RPMI8226 (cell line): ENCODE data around the gene FIGNL2.
A peak's percentile ranks its signal among the peaks of the same experiment; 100 is the strongest.
"Not testable (repeated sequence)": the region's sequence is repeated elsewhere in the genome, so short reads cannot be mapped to it uniquely, and the experiment has no call there.

ENCODE experiments used
- DNase-seq: peaks from one replicate; pipeline ENCODE4 v3.0.0-alpha.2; 2015

FIGNL2 gene, protein sequence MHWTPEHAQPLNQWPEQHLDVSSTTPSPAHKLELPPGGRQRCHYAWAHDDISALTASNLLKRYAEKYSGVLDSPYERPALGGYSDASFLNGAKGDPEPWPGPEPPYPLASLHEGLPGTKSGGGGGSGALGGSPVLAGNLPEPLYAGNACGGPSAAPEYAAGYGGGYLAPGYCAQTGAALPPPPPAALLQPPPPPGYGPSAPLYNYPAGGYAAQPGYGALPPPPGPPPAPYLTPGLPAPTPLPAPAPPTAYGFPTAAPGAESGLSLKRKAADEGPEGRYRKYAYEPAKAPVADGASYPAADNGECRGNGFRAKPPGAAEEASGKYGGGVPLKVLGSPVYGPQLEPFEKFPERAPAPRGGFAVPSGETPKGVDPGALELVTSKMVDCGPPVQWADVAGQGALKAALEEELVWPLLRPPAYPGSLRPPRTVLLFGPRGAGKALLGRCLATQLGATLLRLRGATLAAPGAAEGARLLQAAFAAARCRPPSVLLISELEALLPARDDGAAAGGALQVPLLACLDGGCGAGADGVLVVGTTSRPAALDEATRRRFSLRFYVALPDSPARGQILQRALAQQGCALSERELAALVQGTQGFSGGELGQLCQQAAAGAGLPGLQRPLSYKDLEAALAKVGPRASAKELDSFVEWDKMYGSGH

DNA sequence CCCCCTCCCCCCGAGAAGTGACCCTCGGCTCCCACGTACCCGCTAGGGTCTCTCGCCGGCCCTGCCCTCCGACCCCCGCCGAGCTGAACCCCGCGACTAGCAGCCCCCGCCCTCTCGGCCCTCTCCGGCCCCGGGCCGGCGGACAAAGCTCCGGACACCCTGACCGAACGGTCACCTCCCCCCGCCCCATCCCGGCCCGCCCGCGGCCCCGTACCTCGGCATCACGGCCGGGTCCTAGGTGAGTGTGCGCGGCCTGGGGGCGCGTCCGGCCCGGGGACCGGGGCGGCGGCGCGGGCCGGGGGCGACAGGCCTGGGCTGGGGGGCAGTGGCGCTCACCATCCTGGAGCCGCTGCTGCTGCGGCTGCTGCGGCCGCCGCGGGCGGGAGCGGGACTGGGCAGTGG lies at the start of gene FIGNL2:
Gene FIGNL2, minus strand, starts transcription at position 393 of the 402 bp plus-strand sequence. CDS start 26,305 bp downstream, outside the sequence.
- no peak for DNase-seq

DNA sequence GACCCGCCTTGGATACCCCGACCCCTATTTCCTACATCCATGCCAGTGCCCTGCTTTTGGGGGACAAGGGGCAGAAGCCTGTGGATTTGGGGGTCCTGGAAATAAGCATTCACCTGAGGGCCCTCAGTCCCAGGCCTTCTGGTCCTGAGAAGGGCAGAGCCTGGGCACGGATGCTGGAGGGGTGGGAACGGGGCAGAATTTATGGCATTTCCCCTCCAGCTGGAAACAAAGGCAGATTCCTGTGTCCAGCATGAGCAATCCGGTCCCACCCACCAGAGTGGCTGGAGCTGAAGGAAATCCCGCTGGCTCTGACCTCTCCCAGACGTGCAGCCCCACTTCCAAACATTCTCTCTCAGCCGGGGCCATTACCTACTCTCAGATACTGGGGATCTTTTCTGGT lies 48.7 kb upstream of the FIGNL2 start:
- DNase-seq, result no peak

DNA sequence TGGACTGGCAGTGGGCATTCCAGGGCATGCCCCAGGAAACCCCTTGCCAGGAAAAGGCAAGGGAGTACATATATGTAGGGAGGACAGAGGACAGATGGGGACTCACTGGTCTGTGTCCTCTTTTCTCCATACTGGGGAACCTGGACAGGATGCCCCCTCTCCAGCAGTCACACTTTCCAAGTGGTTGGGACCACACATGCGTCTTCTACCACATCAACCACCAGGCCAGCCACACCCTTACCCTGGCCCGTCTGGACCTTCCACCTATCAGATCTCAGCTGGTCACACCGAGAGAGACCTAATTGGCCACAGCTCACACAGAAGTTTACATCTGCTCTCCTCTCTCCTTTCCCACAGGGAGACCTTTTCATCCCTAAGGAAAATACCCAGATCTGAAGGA lies 47.7 kb upstream of the FIGNL2 start:
- DNase-seq, result no peak

DNA sequence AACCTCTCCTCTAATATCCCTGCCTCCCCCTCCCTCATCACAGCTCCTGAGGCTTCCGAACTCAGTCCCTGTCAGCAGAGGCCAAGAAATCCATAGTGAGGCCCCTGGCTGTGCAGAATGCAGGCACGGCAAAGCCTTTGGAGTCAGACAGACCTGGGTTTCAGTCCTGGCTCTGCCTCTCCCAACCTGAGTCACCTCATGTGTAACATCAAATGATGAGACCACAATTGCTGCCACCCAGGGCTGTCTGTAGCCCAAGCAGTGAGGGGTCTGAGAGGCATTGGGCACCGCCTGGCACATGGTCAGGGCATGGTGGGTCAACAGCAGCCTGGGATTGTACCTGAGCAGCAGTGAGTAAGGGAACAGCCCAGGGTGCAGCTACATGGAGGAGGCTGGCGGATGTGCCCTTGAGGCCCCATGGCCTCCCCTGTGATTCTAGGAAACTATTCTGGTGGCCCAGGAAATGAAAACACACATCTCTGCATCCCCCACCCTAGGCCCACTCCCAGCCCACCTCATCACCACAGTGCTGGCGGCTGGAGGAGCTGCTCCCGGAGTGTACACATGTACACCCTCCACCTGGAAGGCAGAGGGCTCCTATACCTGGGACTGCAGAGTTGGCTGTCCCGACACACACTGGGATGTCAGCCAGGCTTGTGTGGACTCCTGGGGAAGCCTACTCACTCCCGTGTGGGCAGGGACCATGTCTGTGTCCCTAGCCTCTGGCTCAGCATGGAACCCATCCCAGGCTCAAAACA lies 47.0 kb upstream of the FIGNL2 start:
- DNase-seq, result no peak

DNA sequence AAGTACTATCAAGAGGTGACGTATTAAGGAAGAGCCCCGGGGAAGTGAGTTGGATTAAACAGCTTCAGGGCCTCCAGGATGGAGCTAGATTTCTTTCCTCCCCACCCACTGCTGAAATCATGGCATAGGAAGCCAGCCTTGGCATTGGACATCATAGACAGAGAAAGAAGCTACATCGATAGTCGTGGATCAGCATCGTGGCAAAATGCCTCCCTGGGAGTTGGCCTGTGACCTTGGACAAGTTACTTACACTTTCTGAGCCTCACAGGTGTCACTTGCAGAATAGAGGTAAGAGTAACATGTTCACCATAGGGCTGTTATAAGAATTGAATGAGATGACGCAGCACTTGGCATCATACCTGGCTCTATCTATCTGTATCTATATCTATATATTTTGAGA lies 45.3 kb upstream of the FIGNL2 start:
- no peak for DNase-seq

DNA sequence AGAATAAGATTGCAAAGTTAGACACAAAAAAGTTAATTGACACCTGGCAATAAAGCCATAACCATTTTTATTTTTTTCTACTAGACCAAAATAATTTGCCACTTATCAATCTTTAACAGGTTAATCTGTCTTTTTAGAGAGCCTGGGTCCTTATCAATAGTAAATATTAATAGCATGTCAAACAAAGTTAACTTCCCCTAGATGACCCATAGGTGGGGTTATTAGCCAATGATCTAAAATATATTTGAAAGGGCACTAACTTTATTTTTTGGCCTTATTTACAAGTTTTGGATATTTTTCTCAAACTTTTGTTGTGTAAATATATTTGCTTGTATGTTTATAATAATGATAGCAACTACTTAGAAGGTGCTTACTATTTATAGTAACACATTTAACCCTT lies 43.3 kb upstream of the FIGNL2 start:
- no peak for DNase-seq

DNA sequence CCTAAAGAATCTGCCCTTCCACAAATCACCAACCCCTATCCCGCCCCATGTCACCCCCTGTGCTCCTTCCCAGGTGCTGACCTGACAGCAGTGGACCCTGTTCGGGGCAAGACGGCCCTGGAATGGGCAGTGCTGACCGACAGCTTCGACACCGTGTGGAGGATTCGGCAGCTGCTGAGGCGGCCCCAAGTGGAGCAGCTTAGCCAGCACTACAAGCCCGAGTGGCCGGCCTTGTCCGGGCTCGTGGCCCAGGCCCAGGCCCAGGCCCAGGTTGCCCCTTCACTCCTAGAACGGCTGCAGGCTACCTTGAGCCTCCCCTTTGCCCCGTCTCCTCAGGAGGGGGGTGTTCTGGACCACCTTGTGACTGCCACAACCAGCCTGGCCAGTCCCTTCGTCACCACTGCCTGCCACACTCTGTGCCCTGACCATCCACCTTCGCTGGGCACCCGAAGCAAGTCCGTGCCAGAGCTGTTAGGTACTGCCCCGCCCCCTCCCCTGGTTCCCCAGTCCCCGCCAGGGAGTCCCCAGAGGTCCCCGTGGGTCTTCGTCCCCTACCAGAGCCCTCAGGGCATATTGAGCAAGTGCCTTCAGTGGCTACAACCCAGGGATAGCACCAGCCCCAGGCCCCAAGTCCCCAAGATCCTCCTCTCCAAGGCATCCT lies 42.1 kb upstream of the FIGNL2 start:
- DNase-seq, result no peak

DNA sequence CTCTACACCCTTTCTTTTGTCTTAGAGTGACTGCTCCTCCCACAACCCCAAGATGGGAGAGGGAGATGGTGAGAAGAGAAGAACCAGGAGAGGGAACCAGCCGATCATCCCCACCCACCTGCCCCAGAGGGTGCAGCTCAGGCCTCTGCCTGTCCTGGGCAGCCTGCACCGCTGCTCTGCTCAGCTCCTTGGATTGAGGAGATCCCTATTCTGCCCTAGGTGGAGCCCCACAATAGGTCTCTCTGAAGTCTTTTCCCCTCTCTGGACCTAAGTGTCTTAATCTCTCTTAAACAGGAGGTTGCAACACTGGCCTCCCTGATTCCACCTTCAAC lies 41.6 kb upstream of the FIGNL2 start:
- DNase-seq, result no peak

DNA sequence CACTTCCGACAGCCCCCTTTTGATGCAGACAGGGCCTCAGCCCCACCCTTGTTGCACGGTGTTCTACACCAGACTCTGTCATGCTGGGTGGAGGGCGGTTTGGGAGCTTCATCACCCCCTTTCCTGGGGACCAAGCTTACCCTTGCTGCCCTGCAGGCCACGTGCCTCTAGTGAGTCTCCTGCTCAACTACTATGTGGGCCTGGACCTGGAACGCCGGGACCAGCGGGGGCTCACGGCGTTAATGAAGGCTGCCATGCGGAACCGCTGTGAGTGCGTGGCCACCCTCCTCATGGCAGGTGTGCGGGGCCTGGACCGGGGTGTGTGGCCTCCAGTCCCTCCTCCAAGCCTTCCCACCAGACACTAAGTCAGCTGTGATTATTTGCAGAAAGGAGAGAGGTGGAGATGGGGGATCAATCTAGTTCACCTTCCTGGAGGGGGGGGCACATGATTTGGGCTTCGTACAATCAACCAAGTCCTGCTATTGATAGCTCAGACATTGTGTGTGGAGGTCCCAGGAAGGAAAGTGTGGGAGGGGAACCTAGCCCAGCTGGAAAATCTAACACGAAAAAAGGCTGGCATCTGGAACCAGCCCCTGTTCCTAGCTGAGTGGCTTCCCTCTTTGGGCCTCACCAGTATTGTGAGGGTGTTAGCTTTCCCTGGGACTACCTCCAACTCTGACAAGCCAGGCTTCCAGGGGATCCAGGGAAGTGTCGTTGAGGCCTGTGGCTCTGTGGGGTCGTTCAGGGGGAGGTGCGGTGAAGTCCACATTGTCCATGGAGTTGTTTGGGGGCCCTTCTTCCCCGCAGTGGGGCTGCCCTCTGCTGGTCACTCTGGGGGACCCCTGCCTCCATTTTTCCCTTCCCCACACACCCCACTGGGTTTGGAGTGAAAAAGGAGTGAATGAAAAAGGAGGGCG lies 41.0 kb upstream of the FIGNL2 start:
- DNase-seq, result no peak

DNA sequence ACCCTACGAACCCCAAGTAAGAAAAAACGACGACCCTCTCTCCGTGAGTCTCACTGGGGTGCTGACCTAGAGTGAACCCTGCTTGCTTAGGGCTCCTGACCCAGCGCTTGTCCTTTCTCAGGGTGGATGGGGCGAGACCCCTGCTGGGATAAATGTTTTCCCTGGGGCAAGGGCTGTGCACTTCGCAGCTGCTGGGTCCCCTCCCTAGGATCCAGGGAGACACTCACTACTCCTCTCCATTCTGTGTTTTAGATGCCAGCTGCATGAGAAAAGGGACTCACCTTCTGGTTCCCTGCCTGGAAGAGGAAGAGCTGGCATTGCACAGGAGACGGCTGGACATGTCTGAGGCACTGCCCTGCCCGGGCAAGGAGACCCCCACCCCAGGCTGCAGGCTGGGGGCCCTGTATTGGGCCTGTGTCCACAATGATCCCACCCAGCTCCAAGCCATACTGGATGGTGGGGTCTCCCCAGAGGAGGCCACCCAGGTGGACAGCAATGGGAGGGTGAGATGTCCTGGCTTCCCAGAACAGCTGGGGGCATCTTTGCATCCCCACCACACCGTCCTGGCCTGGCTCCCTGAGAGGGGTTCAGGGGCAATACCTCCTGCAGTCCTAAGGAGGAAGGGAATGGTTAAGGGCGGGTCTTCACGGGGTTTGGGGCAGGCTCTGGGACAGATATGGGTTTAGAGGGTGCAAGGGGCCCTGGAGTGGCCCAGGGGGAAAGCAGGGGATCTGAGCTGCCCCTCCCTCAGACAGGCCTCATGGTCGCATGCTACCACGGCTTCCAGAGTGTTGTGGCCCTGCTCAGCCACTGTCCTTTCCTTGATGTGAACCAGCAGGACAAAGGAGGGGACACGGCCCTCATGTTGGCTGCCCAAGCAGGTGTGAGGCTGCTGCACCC lies 40.0 kb upstream of the FIGNL2 start:
- no peak for DNase-seq

DNA sequence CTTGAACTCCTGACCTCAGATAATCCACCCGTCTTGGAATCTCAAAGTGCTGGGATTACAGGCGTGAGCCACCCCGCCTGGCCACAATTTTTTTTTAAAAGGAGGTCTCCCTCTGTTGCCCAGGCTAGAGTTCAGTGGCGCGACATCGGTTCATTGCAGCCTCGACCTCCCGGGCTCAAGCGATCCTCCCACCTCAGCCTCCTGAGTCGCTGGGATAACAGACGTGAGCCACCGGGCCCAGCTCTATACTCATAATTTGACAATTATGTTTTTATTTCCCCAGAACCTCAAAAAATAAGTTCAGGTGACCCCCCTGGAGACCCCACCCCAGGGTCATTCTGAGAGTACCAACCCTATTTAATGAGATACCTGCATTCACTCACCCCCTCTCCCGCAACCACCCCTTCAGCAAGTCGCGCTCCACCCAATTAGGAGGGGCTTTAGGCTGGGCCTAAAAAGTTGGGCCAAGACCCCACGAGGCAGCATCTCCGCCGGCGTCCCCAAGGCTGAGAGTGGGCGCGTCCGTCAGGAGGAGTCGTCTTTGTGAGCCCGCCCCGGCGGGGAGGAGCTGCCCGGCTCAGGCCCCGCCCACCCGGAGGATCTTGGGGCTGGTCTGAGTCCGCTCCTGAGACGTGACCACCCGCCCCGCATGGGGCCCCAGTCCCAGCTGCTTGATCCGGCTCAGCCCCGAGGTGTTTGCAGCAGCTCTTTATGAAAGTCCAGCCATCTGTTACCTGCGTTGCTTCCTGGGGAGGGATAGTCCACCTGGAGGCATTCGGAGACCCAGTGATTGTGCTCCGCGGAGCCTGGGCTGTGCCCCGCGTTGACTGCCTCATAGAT lies 39.2 kb upstream of the FIGNL2 start, which contains the start of gene ANKRD33:
Gene ANKRD33, plus strand, starts transcription at position 628 of the 840 bp plus-strand sequence. Its CDS starts 84 bp downstream, at position 712.
- DNase-seq, result no peak

DNA sequence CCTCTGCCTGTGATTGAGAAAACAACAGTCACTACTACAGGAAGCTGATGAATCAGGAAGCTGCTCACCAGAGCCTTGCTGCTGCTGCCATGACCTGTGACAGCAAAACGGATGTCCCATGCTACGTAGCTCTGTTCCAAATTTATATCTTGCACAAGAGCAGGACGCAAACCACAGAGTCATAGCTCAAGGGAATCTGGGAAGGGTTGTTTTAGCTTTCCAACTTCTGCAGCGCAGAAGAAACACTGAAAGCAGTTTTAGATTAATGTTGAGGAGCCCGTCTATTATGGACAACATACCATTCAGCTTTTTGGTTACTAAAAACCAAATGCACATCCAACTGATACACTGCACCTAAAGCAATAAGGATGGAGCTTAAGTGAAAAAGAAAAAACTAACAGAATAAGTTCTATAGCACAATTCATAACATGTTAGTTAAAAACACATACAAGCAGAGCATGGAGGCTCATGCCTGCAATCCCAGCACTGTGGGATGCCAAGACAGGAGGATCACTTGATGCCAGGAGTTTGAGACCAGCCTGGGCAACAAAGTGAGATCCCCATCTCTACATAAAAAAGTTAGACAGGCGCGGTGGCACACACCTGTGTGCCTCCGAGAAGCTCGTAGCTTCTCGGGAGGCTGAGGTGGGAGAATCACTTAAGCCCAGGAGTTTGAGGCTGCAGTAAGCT lies 37.6 kb upstream of the FIGNL2 start:
- peak; percentile 62 for DNase-seq

DNA sequence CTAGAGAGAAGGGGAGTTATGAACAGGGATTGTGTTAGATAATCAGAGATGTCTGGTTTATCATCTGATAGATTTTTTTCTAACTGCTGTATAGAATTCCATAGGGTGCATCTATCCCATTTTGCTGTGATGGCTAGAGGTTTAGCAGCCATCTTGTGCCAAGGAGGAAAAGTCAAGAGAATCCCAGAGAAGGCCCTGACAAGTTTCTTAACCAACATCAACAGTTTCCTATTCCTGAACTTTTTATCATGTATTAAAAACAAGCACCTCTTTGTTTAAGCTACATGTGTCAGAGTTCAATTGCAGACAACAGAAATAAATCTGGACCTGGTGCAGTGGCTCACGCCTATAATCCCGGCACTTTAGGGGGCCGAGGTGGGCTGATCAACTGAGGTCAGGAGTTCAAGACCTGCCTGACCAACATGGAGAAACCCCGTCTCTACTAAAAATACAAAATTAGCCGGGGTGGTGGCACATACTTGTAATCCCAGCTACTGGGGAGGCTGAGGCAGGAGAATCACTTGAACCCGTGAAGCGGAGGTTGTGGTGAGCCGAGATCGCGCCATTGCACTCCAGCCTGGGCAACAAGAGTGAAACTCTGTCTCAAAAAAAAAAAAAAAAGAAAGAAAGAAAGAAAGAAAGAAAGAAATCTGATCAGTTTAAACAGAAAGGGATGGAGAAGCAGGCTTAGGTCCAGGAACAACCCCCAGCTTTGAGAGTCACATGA lies 36.9 kb upstream of the FIGNL2 start:
- not testable (repeated sequence) for DNase-seq

DNA sequence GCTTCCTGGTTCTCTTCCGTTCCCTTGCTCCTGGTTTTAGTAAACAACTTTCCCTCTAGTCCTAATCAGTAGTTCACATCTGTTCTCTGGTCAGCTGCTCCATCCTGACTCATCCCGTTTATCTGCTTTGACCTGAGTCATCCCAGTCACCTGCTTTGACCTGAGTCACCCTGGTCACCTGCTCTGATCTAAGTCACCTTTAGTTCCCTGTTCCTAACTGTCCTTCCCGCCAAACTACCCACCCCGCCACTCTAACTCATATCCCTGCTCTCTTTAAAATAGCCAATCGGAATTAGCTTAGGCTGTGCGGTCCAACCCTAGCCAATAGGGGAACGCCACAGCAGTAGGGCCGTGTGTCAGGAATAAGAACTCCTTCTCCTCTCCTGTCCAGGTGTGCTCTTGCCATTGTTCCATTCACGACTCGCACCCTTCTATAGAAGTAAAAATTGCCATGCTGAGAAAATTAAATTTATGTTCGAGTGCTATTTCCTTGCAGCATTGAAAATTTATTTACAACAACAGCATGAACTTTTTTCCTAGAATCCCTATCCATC lies 36.2 kb upstream of the FIGNL2 start:
- DNase-seq, result no peak

DNA sequence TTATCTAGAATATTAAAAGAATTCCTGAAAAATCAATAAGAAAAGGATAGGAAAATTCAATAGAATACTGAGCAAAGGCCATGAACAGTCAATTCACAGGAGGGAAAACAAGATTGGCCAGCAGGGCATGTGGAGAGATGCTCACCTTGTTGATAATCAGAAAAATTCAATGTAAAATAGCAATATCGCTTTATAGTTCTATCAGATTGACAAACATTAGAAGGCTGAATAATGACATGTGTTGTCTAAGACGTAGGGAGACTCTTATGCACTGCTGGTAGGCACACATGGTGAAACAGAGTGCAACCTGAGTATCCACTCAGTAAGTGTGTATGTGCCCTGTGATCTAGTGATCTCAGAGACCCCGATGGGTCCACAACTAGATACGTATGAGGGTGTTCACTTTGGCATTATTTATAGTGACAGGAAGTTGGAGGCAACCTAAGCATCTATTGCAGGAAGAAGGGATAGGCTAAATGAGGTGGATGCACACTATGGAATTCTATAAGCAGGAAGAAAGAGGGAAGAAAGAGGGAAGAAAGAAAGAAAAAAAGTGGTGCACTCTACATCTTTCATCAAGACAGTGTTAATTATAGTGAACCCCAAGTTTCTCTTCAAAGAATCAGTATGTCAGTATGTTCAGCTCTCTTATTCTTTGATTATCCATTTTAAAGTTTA lies 35.6 kb upstream of the FIGNL2 start:
- DNase-seq, result no peak

DNA sequence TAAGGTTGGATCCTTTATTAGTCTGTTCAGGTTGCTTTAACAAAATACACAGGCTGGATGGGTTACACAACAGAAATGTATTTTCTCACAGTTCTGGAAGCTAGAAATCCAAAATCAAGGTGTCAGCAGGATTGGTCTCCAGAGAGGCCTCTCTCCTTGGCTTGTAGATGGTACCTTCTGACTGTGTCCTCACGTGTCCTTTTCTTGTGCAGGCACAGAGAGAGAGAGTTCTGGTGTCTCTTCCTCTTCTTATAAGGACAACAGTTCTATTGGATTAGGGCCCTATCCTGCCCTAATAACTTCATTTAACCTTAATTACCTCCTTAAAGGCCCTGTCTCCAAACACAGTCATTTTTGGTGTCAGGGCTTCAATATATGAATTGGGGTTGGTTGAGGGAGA lies 34.8 kb upstream of the FIGNL2 start:
- DNase-seq, result no peak

DNA sequence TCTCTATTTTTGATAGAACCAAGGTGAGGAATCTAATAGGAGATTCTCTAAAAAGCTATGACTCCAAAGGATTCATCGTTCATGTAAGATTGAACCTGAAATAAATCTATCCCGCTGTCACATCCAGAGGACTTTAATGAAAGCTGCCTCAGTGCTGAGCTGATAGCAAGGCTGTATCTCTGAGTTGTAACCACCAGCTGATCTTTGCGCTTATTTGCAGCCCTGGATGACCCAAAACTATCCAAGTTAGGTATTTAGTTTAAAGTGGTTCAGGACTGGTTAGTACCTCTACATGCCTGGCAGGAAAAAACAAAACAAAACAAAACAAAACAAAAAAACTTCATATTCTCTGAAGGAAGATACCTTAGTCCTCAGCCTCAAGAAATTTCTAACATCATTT lies 30.6 kb upstream of the FIGNL2 start:
- DNase-seq, result no peak

DNA sequence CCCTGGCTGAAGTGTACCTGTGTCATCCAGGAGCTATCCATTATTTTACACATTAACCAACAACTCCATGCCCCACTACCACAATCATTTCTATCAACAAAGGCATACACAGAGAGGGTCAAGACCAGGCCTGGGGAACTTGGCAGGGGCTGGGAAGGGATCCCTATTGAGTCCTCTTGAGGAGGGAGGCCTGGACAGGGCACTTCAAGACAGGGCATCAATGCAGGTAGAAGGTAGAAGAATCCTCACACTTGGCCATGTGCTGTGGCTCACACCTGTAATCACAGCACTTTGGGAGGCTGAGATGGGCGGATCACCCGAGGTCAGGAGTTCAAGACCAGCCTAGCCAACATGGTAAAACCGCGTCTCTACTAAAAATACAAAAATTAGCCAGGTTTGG lies 26.0 kb upstream of the FIGNL2 start:
- no peak for DNase-seq
